ENCODE results near the gene UBE2R2. TPM values are rescaled to one million over a fixed set of nuclear protein-coding genes. Genes with fewer than 3 reads are reported as not detected.
"Not testable (repeated sequence)": the region's sequence is repeated elsewhere in the genome, so short reads cannot be mapped to it uniquely, and the experiment has no call there.

UBE2R2 gene
- total RNA-seq, 1 donor from 2014 or later = 55.9 TPM

DNA sequence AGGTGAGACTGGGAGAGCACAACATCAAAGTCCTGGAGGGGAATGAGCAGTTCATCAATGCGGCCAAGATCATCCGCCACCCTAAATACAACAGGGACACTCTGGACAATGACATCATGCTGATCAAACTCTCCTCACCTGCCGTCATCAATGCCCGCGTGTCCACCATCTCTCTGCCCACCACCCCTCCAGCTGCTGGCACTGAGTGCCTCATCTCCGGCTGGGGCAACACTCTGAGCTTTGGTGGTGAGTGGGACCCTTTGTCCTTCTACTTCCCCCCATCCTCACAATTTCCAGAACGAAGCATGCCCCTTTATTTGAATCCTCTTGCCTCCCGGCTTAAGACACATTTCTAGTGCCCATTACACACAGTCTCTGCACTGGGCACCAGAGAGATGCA, 19.1 kb upstream of the UBE2R2 start:
- Mint-ChIP-seq H3K4me3 (no peak overlapping the region), H3K9me3 (no peaks in the 10 kb centered on the region), H3K4me1 (ENCODE audit: unreplicated experiment) (no peaks in the 10 kb centered on the region), H3K36me3 (no peaks in the 10 kb centered on the region), H3K27ac (no peak overlapping the region), H3K27me3 (peaks cover 15% of the 10 kb centered on the region)
- TF ChIP-seq, protein P1, sequence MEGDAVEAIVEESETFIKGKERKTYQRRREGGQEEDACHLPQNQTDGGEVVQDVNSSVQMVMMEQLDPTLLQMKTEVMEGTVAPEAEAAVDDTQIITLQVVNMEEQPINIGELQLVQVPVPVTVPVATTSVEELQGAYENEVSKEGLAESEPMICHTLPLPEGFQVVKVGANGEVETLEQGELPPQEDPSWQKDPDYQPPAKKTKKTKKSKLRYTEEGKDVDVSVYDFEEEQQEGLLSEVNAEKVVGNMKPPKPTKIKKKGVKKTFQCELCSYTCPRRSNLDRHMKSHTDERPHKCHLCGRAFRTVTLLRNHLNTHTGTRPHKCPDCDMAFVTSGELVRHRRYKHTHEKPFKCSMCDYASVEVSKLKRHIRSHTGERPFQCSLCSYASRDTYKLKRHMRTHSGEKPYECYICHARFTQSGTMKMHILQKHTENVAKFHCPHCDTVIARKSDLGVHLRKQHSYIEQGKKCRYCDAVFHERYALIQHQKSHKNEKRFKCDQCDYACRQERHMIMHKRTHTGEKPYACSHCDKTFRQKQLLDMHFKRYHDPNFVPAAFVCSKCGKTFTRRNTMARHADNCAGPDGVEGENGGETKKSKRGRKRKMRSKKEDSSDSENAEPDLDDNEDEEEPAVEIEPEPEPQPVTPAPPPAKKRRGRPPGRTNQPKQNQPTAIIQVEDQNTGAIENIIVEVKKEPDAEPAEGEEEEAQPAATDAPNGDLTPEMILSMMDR (conservative IDR thresholded peaks at IDR 0.05) = no peak
- no peak for DNase-seq (ENCODE audit: extremely low spot score, unreplicated experiment)

- H3K27me3 Mint-ChIP-seq = peaks cover 15% of the 10 kb centered on the region
- no peak for DNase-seq (ENCODE audit: extremely low spot score, unreplicated experiment)
- TF ChIP-seq, protein P1 (conservative IDR thresholded peaks at IDR 0.05) = no peak
- H3K4me1 Mint-ChIP-seq (ENCODE audit: unreplicated experiment) = no peaks in the 10 kb centered on the region
- no peak overlapping the region for H3K27ac Mint-ChIP-seq
- H3K36me3 Mint-ChIP-seq = no peaks in the 10 kb centered on the region
- H3K9me3 Mint-ChIP-seq = no peaks in the 10 kb centered on the region
- H3K4me3 Mint-ChIP-seq = no peak overlapping the region
Observed at GRCh38 chr9:33798545-33798944, 18.4 kb upstream of the UBE2R2 start.

DNA sequence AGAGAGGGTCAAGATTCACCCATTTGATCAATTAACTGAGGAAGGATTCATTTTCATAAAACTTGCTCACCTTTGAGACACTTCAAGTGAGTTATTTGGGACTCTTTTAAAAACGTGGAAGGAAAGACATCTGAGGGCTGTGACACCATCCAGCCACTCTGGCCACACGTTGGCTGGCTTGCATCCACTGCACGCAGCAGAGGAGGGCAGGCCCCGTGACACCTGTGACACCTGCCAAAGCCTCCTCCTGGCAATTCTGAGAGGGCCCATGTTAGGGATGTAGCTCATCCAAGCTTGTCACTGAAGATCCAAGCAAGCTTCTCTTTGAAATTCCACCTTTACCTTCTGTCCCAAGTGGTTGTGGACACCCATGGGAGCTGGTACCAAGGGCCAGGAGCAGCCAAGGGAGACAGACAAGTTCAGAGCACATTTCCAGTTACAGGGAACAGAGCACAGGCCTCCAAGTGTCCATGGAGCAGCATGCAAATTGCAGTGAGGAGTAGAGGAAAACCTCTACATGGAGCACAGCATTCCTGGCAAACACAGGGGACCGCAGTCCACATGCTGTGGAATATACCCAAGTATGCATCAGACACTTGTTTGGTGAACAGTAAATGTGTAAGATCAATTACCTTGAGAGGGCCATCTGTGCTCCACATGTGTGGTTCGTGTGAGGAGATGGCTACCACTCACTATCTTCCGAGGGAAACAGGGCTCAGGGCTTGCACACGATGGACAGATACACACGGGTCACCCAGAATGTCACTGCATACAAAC, 16.8 kb upstream of the UBE2R2 start:
- H3K9me3 Mint-ChIP-seq = no peaks in the 10 kb centered on the region
- no peak overlapping the region for H3K27ac Mint-ChIP-seq
- H3K27me3 Mint-ChIP-seq = peaks cover 15% of the 10 kb centered on the region
- no peaks in the 10 kb centered on the region for H3K4me1 Mint-ChIP-seq (ENCODE audit: unreplicated experiment)
- TF ChIP-seq, protein P1 (conservative IDR thresholded peaks at IDR 0.05) = no peak
- no peaks in the 10 kb centered on the region for H3K36me3 Mint-ChIP-seq
- no peak overlapping the region for H3K4me3 Mint-ChIP-seq
- DNase-seq (ENCODE audit: extremely low spot score, unreplicated experiment) = no peak

GRCh38 chr9:33800886-33801285, 16.1 kb upstream of the UBE2R2 start:
- H3K27ac Mint-ChIP-seq = no peak overlapping the region
- DNase-seq (ENCODE audit: extremely low spot score, unreplicated experiment) = no peak

GRCh38 chr9:33801943-33802500, 14.9 kb upstream of the UBE2R2 start:
- peaks cover 14% of the 10 kb centered on the region for H3K27me3 Mint-ChIP-seq
- not testable (repeated sequence) for H3K4me1 Mint-ChIP-seq (ENCODE audit: unreplicated experiment); H3K9me3 Mint-ChIP-seq; H3K4me3 Mint-ChIP-seq; DNase-seq (ENCODE audit: extremely low spot score, unreplicated experiment); H3K36me3 Mint-ChIP-seq; H3K27ac Mint-ChIP-seq

More at GRCh38 chr9:33800886-33801285, 16.1 kb upstream of the UBE2R2 start:
- H3K9me3 Mint-ChIP-seq = no peaks in the 10 kb centered on the region
- TF ChIP-seq, protein P1 (conservative IDR thresholded peaks at IDR 0.05) = no peak
- H3K4me3 Mint-ChIP-seq = no peak overlapping the region
- H3K36me3 Mint-ChIP-seq = no peaks in the 10 kb centered on the region
- no peaks in the 10 kb centered on the region for H3K4me1 Mint-ChIP-seq (ENCODE audit: unreplicated experiment)
- H3K27me3 Mint-ChIP-seq = peaks cover 15% of the 10 kb centered on the region

DNA sequence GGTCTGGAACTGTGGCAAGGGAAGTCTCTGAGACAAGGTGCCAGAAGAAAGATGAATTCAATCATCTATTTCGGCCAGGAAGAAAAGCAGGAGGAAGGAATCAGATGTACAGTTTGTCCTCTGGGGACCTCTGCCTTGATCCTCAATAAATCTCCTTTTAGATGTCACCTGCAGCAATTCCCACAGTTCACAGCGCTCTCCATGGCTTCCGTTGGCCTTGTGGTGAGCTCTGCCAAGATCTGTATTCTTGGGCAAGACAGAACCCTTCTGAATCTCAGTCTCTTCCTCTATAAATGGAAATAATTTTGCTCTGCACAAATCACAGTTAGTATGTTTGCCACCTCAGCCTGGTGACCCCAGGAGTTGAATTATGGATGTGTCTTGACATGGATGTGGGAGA, 12.8 kb upstream of the UBE2R2 start:
- H3K36me3 Mint-ChIP-seq; DNase-seq (ENCODE audit: extremely low spot score, unreplicated experiment); H3K27ac Mint-ChIP-seq; H3K9me3 Mint-ChIP-seq; H3K4me3 Mint-ChIP-seq; H3K27me3 Mint-ChIP-seq: not testable (repeated sequence)
- peaks cover 10% of the 10 kb centered on the region for H3K4me1 Mint-ChIP-seq (ENCODE audit: unreplicated experiment)

DNA sequence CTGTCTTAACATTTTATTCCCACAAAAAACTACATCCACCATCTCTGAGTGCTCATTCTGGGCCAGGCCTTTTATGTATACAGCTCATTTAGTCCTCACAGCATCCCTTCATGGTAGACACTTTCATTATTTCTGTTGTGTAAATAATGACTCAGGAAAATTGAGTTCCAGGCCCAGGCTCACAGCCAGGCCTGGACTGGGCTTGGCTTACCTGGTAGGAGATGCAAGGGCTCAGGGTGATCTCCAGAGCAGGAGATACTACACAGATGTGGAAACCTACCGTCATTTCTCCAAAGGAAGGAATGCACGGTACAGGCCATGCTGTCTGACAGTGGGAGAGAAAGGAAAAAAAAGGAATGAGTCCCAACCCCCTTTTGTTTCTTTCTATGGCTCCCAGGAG, 9.8 kb upstream of the UBE2R2 start:
- H3K4me3 Mint-ChIP-seq, H3K9me3 Mint-ChIP-seq: not testable (repeated sequence)
- H3K27ac Mint-ChIP-seq = peak overlapping the region; percentile 86

DNA sequence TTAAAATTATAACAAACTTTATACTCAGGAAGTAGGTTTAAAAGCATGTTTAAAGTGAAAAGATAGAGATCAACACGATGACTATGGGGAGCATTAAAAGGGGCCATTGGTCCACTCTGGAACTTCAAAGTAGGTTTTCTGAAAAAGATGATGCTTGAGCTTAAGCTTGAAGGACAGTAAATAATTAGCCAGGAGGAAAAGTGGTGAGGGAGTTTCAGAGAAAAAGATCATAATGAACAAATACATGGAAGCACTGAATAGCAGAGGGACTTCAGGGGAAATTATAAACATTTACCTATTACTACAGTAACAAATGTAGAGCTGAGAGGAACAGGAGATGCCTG, 8.0 kb upstream of the UBE2R2 start:
- not testable (repeated sequence) for H3K27me3 Mint-ChIP-seq; DNase-seq (ENCODE audit: extremely low spot score, unreplicated experiment); H3K27ac Mint-ChIP-seq; H3K9me3 Mint-ChIP-seq; H3K36me3 Mint-ChIP-seq; H3K4me3 Mint-ChIP-seq
- peaks cover 17% of the 10 kb centered on the region for H3K4me1 Mint-ChIP-seq (ENCODE audit: unreplicated experiment)

More for the DNA sequence above, 9.8 kb upstream of the UBE2R2 start:
- not testable (repeated sequence) for DNase-seq (ENCODE audit: extremely low spot score, unreplicated experiment); H3K36me3 Mint-ChIP-seq; H3K27me3 Mint-ChIP-seq
- H3K4me1 Mint-ChIP-seq (ENCODE audit: unreplicated experiment) = peaks cover 14% of the 10 kb centered on the region

All from type B pancreatic cell (in vitro differentiated cells).